Adrenal gland (tissue), 12 donors: ENCODE data around the gene HS6ST2. TPM values are rescaled to one million over a fixed set of nuclear protein-coding genes. Genes with fewer than 3 reads are reported as not detected.

Experiments used
- DNase-seq, 7 donors: peaks; one replicate each; pipeline ENCODE4 v3.0.0-alpha.2; 2019 to 2020
- H3K27ac ChIP-seq, 5 donors: fragments of 200-600 bp; sonication (generic) in 4 of 5; 1 replicate in 3 of 5; 2 replicates in 2 of 5; pipeline versions ENCODE4 v1.5.1 to v1.8.0; 2016 to 2020; ENCODE audit warnings: mild to moderate bottlenecking in 1 of 5
- H3K27me3 ChIP-seq: fragments of 200-600 bp; 2 replicates; pipeline ENCODE4 v1.8.0; 2021
- H3K36me3 ChIP-seq, 2 donors: fragments of 200-600 bp; replicated peaks in 1 of 2; 1 replicate in 1 of 2; 2 replicates in 1 of 2; pipeline versions ENCODE4 v1.5.1 to v1.8.0; 2018 to 2022
- H3K4me1 ChIP-seq, 2 donors: fragments of 200-600 bp; replicated peaks in 1 of 2; 1 replicate in 1 of 2; 2 replicates in 1 of 2; pipeline versions ENCODE4 v1.5.1 to v1.8.0; 2018 to 2021
- H3K4me3 ChIP-seq, 4 donors: fragments of 200-600 bp; sonication (generic) in 3 of 4; one replicate each; pipeline ENCODE4 v1.5.1; 2016 to 2018
- H3K9me3 ChIP-seq, 3 donors: fragments of 200-600 bp; sonication (generic) in 1 of 3; replicated peaks in 1 of 3; 1 replicate in 2 of 3; 2 replicates in 1 of 3; pipeline versions ENCODE4 v1.5.1 to v1.8.0; 2016 to 2021
- CTCF ChIP-seq, 6 experiments: fragments of 450-650 bp in 4 of 6; fragments of 200-600 bp in 2 of 6; sonication (generic) in 1 of 6; IDR thresholded peaks; 1 replicate in 5 of 6; 2 replicates in 1 of 6; pipeline versions ENCODE4 v1.5.1 to v1.8.0; 2016 to 2021; ENCODE audit warnings: antibody characterized with exemption in 6 of 6, mild to moderate bottlenecking in 2 of 6, moderate library complexity in 1 of 6
- POLR2A ChIP-seq, 2 donors: fragments of 450-650 bp; IDR thresholded peaks; one replicate each; pipeline ENCODE4 v1.6.1; 2017; ENCODE audit warnings: antibody characterized with exemption in 2 of 2, mild to moderate bottlenecking in 2 of 2, moderate library complexity in 1 of 2
- WGBS, 4 donors: extraction: QIAGEN DNeasy Blood & Tissue Kit in 2 of 4; methylation state at CpG; one replicate each; pipeline versions ENCODE4 v1.1.5 to v1.1.7; 2013 to 2017; 5-methylcytosine and 5-hydroxymethylcytosine counted together
- intact Hi-C, 2 donors: fragments of 100-400 bp; cut with DNase I; formaldehyde crosslinking; loops; one replicate each; pipeline versions ENCODE4 v1.14.1 to v1.15.0; 2022 to 2023
- polyA plus RNA-seq, 3 donors: library from polyadenylated mRNA; stranded (reverse); fragments of 200-250 nt in 2 of 3; fragments of 350-450 nt in 1 of 3; fragmentation: Illumina TruSeq in 1 of 3; extraction: RNeasy Lipid Tissue Mini Kit (QIAGEN cat#74804) in 1 of 3; gene quantifications; one replicate each; pipeline ENCODE4 v1.2.3, GENCODE V29; 2013 to 2014
- total RNA-seq, 9 donors: library from RNA; depleted of rRNA in 4 of 9; stranded (reverse); fragments of >200 nt in 4 of 9; fragments of 120-200 nt in 1 of 9; fragmentation: NEBNext Ultra II Directional in 1 of 9; extraction: Animal tissue kit (Norgen Biotek cat#: 25700) in 1 of 9; gene quantifications; one replicate each; pipeline versions ENCODE4 v1.1.0 to v1.2.4, GENCODE V29; 2013 to 2023
- donor health status: healthy with polysubstance abuse.
- donor health status: Bipolar disorder and iron deficiency.
- donor health status: DM: yes; HTN: yes; CAD: no.
- donor health status: DM: no; HTN: no; CAD: no.
- donor health status: DM: no; HTN: no; CAD: no.
- donor health status: DM: yes; HTN: yes; CAD: no.

Gene HS6ST2
- total and polyA plus RNA-seq, 12 donors: 0.24 to 6.0 (median 1.3) TPM

DNA sequence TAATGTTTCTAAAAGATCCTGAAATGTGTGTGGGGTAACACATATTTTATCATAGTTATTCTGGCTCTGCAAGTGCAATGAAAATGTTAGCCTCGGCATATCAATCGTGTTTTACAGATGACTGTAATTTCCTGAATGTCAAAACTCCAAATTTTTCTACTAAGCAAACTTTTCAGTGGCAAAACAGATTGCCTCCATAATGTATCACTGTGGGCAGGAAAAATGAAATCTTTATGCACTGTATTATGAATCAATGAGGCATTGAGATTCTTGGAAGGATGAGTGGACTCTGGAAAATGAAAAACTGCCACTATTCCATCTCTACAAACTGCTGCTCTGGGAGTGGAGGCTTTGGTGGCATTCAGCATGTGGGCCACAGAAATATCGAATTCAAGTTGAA is 309.5 kb downstream of the HS6ST2 start:
- H3K36me3 ChIP-seq: no peaks in the 10 kb centered on the region
- no peak for DNase-seq
- H3K4me1 ChIP-seq: no peaks in the 10 kb centered on the region
- H3K9me3 ChIP-seq: no peaks in the 10 kb centered on the region
- peaks cover 17% of the 10 kb centered on the region for H3K27me3 ChIP-seq
- intact Hi-C loops: no loop called here
- H3K27ac ChIP-seq: no peak overlapping the region
- no peak overlapping the region for H3K4me3 ChIP-seq
- no peak for TF ChIP-seq POLR2A (IDR thresholded peaks at IDR 0.05)
- TF ChIP-seq CTCF (IDR thresholded peaks at IDR 0.05): no peak
- WGBS, 4 donors: 69 to 80% (median 74%) methylated on average over 3 of the region's 3 CpGs

DNA sequence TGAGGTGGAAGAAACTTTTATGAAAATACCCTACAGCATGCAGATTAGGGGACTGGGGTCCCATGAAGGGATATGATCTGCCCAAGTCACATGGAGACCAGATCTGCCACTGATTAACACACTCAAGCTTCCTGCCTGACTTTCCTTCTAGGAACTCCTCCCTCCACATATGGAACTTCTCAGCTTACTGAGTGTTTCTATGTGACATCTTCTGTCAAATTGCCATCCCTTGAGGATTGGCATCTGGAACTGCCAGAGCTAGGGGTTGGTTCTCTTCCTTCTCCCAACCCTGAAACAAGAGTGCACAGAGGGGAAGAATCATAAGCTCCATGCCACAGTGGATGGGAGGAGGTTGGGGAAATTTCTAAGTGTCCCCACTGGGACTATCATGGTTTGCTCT is 319.0 kb downstream of the HS6ST2 start:
- no peaks in the 10 kb centered on the region for H3K27me3 ChIP-seq
- TF ChIP-seq CTCF (IDR thresholded peaks at IDR 0.05): no peak
- intact Hi-C loops: no loop called here

GRCh38 chrX:132638313-132638712 is 320.1 kb downstream of the HS6ST2 start:
- intact Hi-C loops: no loop called here
- no peaks in the 10 kb centered on the region for H3K4me1 ChIP-seq
- H3K27ac ChIP-seq: no peak overlapping the region
- 61 to 88% (median 78%) methylated on average over 1 of the region's 1 CpG for WGBS, 4 donors
- H3K27me3 ChIP-seq: no peaks in the 10 kb centered on the region
- no peaks in the 10 kb centered on the region for H3K9me3 ChIP-seq
- H3K4me3 ChIP-seq: no peak overlapping the region
- no peak for DNase-seq
- no peak for TF ChIP-seq POLR2A (IDR thresholded peaks at IDR 0.05)
- TF ChIP-seq CTCF (IDR thresholded peaks at IDR 0.05): no peak
- no peaks in the 10 kb centered on the region for H3K36me3 ChIP-seq

More for the DNA sequence above, 319.0 kb downstream of the HS6ST2 start:
- H3K9me3 ChIP-seq: no peaks in the 10 kb centered on the region
- no peaks in the 10 kb centered on the region for H3K36me3 ChIP-seq
- no peak overlapping the region for H3K27ac ChIP-seq
- DNase-seq: no peak
- no peaks in the 10 kb centered on the region for H3K4me1 ChIP-seq
- H3K4me3 ChIP-seq: no peak overlapping the region

DNA sequence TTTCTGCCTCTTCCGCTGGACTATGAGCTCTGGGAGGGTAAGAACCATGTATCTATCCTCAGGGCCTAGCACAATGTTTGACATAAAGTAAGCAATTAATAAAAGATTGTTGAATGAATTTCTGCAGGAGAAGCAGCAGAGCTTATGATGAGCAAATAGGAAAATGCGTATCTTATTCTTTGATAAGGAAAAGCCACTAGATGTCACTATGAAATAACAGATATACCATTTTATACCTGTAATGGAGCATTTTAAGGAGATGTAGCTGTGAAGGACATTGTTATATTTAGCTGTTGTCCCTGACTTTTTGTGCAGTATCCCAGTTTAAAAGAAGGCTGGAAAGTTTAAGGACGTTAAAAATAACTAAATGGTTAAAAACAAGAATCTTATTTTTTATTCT is 322.3 kb downstream of the HS6ST2 start:
- Histone ChIP-seq H3K4me3 (no peak overlapping the region), H3K27ac (no peak overlapping the region), H3K36me3 (no peaks in the 10 kb centered on the region), H3K4me1 (no peaks in the 10 kb centered on the region), H3K9me3 (no peaks in the 10 kb centered on the region), H3K27me3 (peaks cover 6% of the 10 kb centered on the region)
- DNase-seq: no peak
- intact Hi-C loops: no loop called here
- TF ChIP-seq POLR2A (IDR thresholded peaks at IDR 0.05): no peak
- TF ChIP-seq CTCF (IDR thresholded peaks at IDR 0.05): peak in 3 of 6 experiments; percentile 9 to 29 (median 24)
- WGBS, 4 donors: 28 to 46% (median 35%) methylated on average over 3 of the region's 3 CpGs
